DOHH2 (cell line): Measurements from ENCODE around the gene NUP85.
A peak's percentile ranks its signal among the peaks of the same experiment; 100 is the strongest.

Source experiments
- H3F3A ChIP-seq: fragments of 200-600 bp; sonication (generic), shearing (Covaris generic); 2 replicates; pipeline ENCODE4 v1.6.0; 2016; ENCODE audit warnings: antibody characterized with exemption, mild to moderate bottlenecking; ENCODE audit not compliant: control insufficient read depth, insufficient read depth
- H3K27ac ChIP-seq: fragments of 200-600 bp; sonication (generic); 2 replicates; pipeline ENCODE4 v1.5.1; 2014; ENCODE audit warnings: low read depth, mild to moderate bottlenecking, low read length, moderate library complexity
- H3K27me3 ChIP-seq: fragments of 200-600 bp; sonication (generic); 2 replicates; pipeline ENCODE4 v1.6.1; 2014; ENCODE audit warnings: mild to moderate bottlenecking, low read length, mixed read lengths; ENCODE audit not compliant: control insufficient read depth
- H3K36me3 ChIP-seq: fragments of 200-600 bp; sonication (generic); 2 replicates; pipeline ENCODE4 v1.6.1; 2014; ENCODE audit warnings: mild to moderate bottlenecking, low read length, moderate library complexity, mixed read lengths; ENCODE audit not compliant: control insufficient read depth
- H3K4me1 ChIP-seq: fragments of 200-600 bp; sonication (generic); 2 replicates; pipeline ENCODE4 v1.6.1; 2014; ENCODE audit warnings: mild to moderate bottlenecking, low read length, mixed read lengths; ENCODE audit not compliant: control insufficient read depth
- H3K4me2 ChIP-seq: fragments of 200-600 bp; sonication (generic); 2 replicates; pipeline ENCODE4 v1.6.0; 2014; ENCODE audit warnings: mild to moderate bottlenecking, low read length, moderate library complexity
- H3K4me3 ChIP-seq: fragments of 200-600 bp; sonication (generic); 2 replicates; pipeline ENCODE4 v1.5.1; 2014; ENCODE audit warnings: mild to moderate bottlenecking, low read length, mixed read lengths
- H3K79me2 ChIP-seq: fragments of 200-600 bp; sonication (generic); 2 replicates; pipeline ENCODE4 v1.6.1; 2014; ENCODE audit warnings: mild to moderate bottlenecking, low read length, mixed read lengths; ENCODE audit not compliant: control insufficient read depth
- H3K9me2 ChIP-seq: fragments of 200-600 bp; sonication (generic); replicated peaks from 2 replicates; pipeline ENCODE4 v1.6.1; 2014; ENCODE audit warnings: mild to moderate bottlenecking, low read length, mixed read lengths; ENCODE audit not compliant: control insufficient read depth
- H3K9me3 ChIP-seq: fragments of 200-600 bp; sonication (generic); 2 replicates; pipeline ENCODE4 v1.6.1; 2014; ENCODE audit warnings: antibody characterized with exemption, low read length, mixed read lengths; ENCODE audit not compliant: control insufficient read depth, insufficient read depth
- H4K20me1 ChIP-seq: fragments of 200-600 bp; sonication (generic); 2 replicates; pipeline ENCODE4 v1.6.0; 2014; ENCODE audit warnings: low read depth, mild to moderate bottlenecking, antibody characterized with exemption, low read length, moderate library complexity; ENCODE audit not compliant: control insufficient read depth, insufficient read depth
- EZH2phosphoT487 ChIP-seq: fragments of 200-600 bp; sonication (generic); IDR thresholded peaks from 2 replicates; pipeline ENCODE4 v1.6.1; 2017; ENCODE audit warnings: borderline replicate concordance, mild to moderate bottlenecking, antibody characterized with exemption, low read length, moderate library complexity, mixed read lengths
- TF ChIP-seq, protein P1 (sequence below): fragments of 200-600 bp; sonication (generic); IDR thresholded peaks from one replicate; pipeline ENCODE4 v1.5.1; 2014; ENCODE audit warnings: antibody characterized with exemption, mild to moderate bottlenecking, low read depth, low read length; ENCODE audit not compliant: poor library complexity, severe bottlenecking

NUP85 gene

GRCh38 chr17:75237100-75238014 is 31.9 kb downstream of the NUP85 start:
- Histone ChIP-seq H3K79me2 (no peaks in the 10 kb centered on the region), H3K4me2 (no peak overlapping the region), H3K27ac (no peak overlapping the region), H3K4me3 (no peak overlapping the region), H3K9me3 (no peaks in the 10 kb centered on the region), H3K4me1 (peaks cover 14% of the 10 kb centered on the region), H3F3A (peaks cover 8% of the 10 kb centered on the region; the same call in 1 of the 2 replicates), H4K20me1 (peaks cover 4% of the 10 kb centered on the region; the same call in 1 of the 2 replicates), H3K36me3 (peaks cover 88% of the 10 kb centered on the region), H3K27me3 (no peaks in the 10 kb centered on the region), H3K9me2 (no peaks in the 10 kb centered on the region)
- TF ChIP-seq EZH2phosphoT487, result no peak
- TF ChIP-seq, protein P1, sequence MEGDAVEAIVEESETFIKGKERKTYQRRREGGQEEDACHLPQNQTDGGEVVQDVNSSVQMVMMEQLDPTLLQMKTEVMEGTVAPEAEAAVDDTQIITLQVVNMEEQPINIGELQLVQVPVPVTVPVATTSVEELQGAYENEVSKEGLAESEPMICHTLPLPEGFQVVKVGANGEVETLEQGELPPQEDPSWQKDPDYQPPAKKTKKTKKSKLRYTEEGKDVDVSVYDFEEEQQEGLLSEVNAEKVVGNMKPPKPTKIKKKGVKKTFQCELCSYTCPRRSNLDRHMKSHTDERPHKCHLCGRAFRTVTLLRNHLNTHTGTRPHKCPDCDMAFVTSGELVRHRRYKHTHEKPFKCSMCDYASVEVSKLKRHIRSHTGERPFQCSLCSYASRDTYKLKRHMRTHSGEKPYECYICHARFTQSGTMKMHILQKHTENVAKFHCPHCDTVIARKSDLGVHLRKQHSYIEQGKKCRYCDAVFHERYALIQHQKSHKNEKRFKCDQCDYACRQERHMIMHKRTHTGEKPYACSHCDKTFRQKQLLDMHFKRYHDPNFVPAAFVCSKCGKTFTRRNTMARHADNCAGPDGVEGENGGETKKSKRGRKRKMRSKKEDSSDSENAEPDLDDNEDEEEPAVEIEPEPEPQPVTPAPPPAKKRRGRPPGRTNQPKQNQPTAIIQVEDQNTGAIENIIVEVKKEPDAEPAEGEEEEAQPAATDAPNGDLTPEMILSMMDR, result no peak

- TF ChIP-seq EZH2phosphoT487, result no peak
- TF ChIP-seq, protein P1, result no peak
- Histone ChIP-seq H3K4me1 (peaks cover 14% of the 10 kb centered on the region), H3K4me3 (no peak overlapping the region), H3F3A (peaks cover 8% of the 10 kb centered on the region; the same call in 1 of the 2 replicates), H3K27me3 (no peaks in the 10 kb centered on the region), H3K4me2 (no peak overlapping the region), H3K79me2 (no peaks in the 10 kb centered on the region), H3K9me3 (no peaks in the 10 kb centered on the region), H4K20me1 (peaks cover 4% of the 10 kb centered on the region; the same call in 1 of the 2 replicates), H3K27ac (no peak overlapping the region), H3K9me2 (no peaks in the 10 kb centered on the region), H3K36me3 (peaks cover 88% of the 10 kb centered on the region)
These were observed 32.6 kb downstream of the NUP85 start for GRCh38 chr17:75238020-75238580.

- H3K36me3 ChIP-seq, result peaks cover 94% of the 10 kb centered on the region
These were observed 33.3 kb downstream of the NUP85 start for GRCh38 chr17:75238684-75239191.

More at GRCh38 chr17:75238684-75239191, 33.3 kb downstream of the NUP85 start:
- no peak overlapping the region for H3K4me2 ChIP-seq
- no peak for TF ChIP-seq EZH2phosphoT487
- TF ChIP-seq, protein P1, result peak; percentile 95
- H3K4me3 ChIP-seq, result no peak overlapping the region
- no peaks in the 10 kb centered on the region for H3K9me3 ChIP-seq
- H3K9me2 ChIP-seq, result no peaks in the 10 kb centered on the region
- no peaks in the 10 kb centered on the region for H3K27me3 ChIP-seq
- H3F3A ChIP-seq, result peaks cover 8% of the 10 kb centered on the region; the same call in 1 of the 2 replicates
- no peaks in the 10 kb centered on the region for H3K79me2 ChIP-seq
- no peak overlapping the region for H3K27ac ChIP-seq
- H4K20me1 ChIP-seq, result peaks cover 4% of the 10 kb centered on the region; the same call in 1 of the 2 replicates
- H3K4me1 ChIP-seq, result peaks cover 14% of the 10 kb centered on the region
